K562 (cell line): ENCODE measurements around the gene ADD3. TPM values are rescaled to one million over a fixed set of nuclear protein-coding genes. Genes with fewer than 3 reads are reported as not detected.

Experiments
- ATAC-seq: fragments of 200-7000 bp; cut with Tn5 transposase; 3 replicates; pipeline ENCODE4 v1.9.1; 2020; ENCODE audit warnings: moderate library complexity
- BruUV-seq: library from RNA; stranded (reverse); fragments of 400-500 nt; replicated peaks from 2 replicates; lab custom pipeline; 2021; lab: Mats Ljungman, UMichigan
- CTCF ChIA-PET: fragments of 300-600 bp; formaldehyde crosslinking; extraction: SDS; loops from one replicate; lab custom pipeline; 2021; ENCODE audit warnings: low intra/inter-chr PET ratio; lab: Yijun Ruan, JAX
- POLR2A ChIA-PET: fragments of 300-600, 350-650 bp; sonication (Branson Sonifier 250); formaldehyde crosslinking; extraction: SDS; loops from one replicate; lab custom pipeline; 2021; ENCODE audit warnings: antibody characterized with exemption, inconsistent platforms; lab: Yijun Ruan, JAX
- DNase-seq, 4 experiments: peaks; one replicate each; pipeline versions ENCODE4 v3.0.0 to v3.0.0-alpha.2; 2011 to 2018; ENCODE audit warnings: low spot score in 3 of 4, mixed read lengths in 3 of 4; ENCODE audit errors: extremely low read depth in 1 of 4
- FAIRE-seq: peaks from 2 replicates; lab custom pipeline; 2011; peaks lifted over from hg19 to GRCh38; lab: Jason Lieb, UNC
- H2AFZ ChIP-seq: 2 replicates; pipeline ENCODE4 v1.6.0; 2011; ENCODE audit warnings: low read depth, low read length, control low read depth, inconsistent platforms
- H3K27ac ChIP-seq: fragments of 200-600 bp; 3 replicates; pipeline ENCODE4 v1.8.0; 2011; ENCODE audit warnings: low read depth, mild to moderate bottlenecking, control low read depth, inconsistent platforms, low read length, moderate library complexity, mixed read lengths; ENCODE audit errors: extremely low read depth
- H3K27me3 ChIP-seq, 2 experiments: fragments of 300-600 bp in 1 of 2; 2 replicates in 1 of 2; 3 replicates in 1 of 2; pipeline versions ENCODE4 v1.6.0 to v1.8.0; 2011; ENCODE audit warnings: inconsistent platforms in 2 of 2, low read length in 2 of 2, mild to moderate bottlenecking in 1 of 2, mixed read lengths in 1 of 2, moderate library complexity in 1 of 2; ENCODE audit not compliant: control insufficient read depth in 2 of 2, insufficient read depth in 2 of 2
- H3K36me3 ChIP-seq: fragments of 300-600 bp; 3 replicates; pipeline ENCODE4 v1.8.0; 2011; ENCODE audit warnings: mild to moderate bottlenecking, low read length, inconsistent platforms; ENCODE audit not compliant: control insufficient read depth, insufficient read depth
- H3K4me1 ChIP-seq, 2 experiments: fragments of 200-600 bp in 1 of 2; replicated peaks in 1 of 2; 2 replicates in 1 of 2; 3 replicates in 1 of 2; pipeline versions ENCODE4 v1.5.1 to v1.8.0; 2011; ENCODE audit warnings: inconsistent platforms in 2 of 2, low read length in 2 of 2, mild to moderate bottlenecking in 1 of 2, mixed read lengths in 1 of 2, moderate library complexity in 1 of 2; ENCODE audit not compliant: control insufficient read depth in 2 of 2, insufficient read depth in 2 of 2
- H3K4me2 ChIP-seq: 2 replicates; pipeline ENCODE4 v1.6.1; 2011; ENCODE audit warnings: low read length, control low read depth, inconsistent platforms, mixed read lengths; ENCODE audit not compliant: insufficient read depth
- H3K4me3 ChIP-seq: fragments of 200-600 bp; sonication (generic), shearing (Covaris generic); 2 replicates; pipeline ENCODE4 v1.5.1; 2016; ENCODE audit warnings: control low read depth, inconsistent platforms
- H3K79me2 ChIP-seq: fragments of 200-600 bp; 3 replicates; pipeline ENCODE4 v1.8.0; 2011; ENCODE audit warnings: low read length, inconsistent platforms; ENCODE audit not compliant: control insufficient read depth, insufficient read depth
- H3K9ac ChIP-seq, 2 experiments: 2 replicates each; pipeline versions ENCODE4 v1.6.0 to v1.6.1; 2011; ENCODE audit warnings: low read depth in 2 of 2, low read length in 2 of 2, control low read depth in 1 of 2, inconsistent platforms in 1 of 2, mild to moderate bottlenecking in 1 of 2, mixed read lengths in 1 of 2; ENCODE audit not compliant: insufficient read depth in 1 of 2
- H3K9me1 ChIP-seq: one replicate; pipeline ENCODE4 v1.6.0; 2011; ENCODE audit warnings: inconsistent platforms, mild to moderate bottlenecking, low read length, moderate library complexity; ENCODE audit not compliant: control insufficient read depth, insufficient read depth
- H3K9me3 ChIP-seq: replicated peaks from 2 replicates; pipeline ENCODE4 v1.5.1; 2011; ENCODE audit warnings: low read depth, low read length, inconsistent platforms; ENCODE audit not compliant: control insufficient read depth, insufficient read depth
- H4K20me1 ChIP-seq: replicated peaks from 2 replicates; pipeline ENCODE4 v1.6.1; 2011; ENCODE audit warnings: low read length, inconsistent platforms, mixed read lengths; ENCODE audit not compliant: control insufficient read depth, insufficient read depth
- CREBBP ChIP-seq: IDR thresholded peaks from one replicate; pipeline ENCODE4 v1.6.1; 2012; ENCODE audit warnings: low read depth, mild to moderate bottlenecking, control low read depth, inconsistent platforms, low read length
- MTA1 ChIP-seq: fragments of 450-650 bp; IDR thresholded peaks from 2 replicates; pipeline ENCODE4 v1.6.1; 2017; ENCODE audit warnings: borderline replicate concordance
- SRF ChIP-seq, 2 experiments: fragments of 250-450, 450-650 bp in 1 of 2; sonication (Bioruptor Pico) in 1 of 2; sonication (generic) in 1 of 2; formaldehyde crosslinking; IDR thresholded peaks; 2 replicates each; pipeline versions ENCODE4 v1.5.0 to v1.5.1; 2020 to 2022; ENCODE audit warnings: mild to moderate bottlenecking in 1 of 2, missing genetic modification reagents in 1 of 2
- ZC3H8 ChIP-seq: fragments of 450-650 bp; IDR thresholded peaks from 2 replicates; pipeline ENCODE4 v1.6.1; 2017
- ZNF175 ChIP-seq: fragments of 200-800 bp; sonication (Bioruptor generic); IDR thresholded peaks from 2 replicates; pipeline ENCODE4 v1.6.1; 2016; ENCODE audit warnings: low read depth, mild to moderate bottlenecking, missing genetic modification characterization, missing compliant biosample characterization
- WGBS: fragments of 100-300 bp; shearing (Covaris generic); methylation state at CpG from one replicate; pipeline ENCODE4 v1.1.6; 2016; ENCODE audit warnings: low coverage, mixed read lengths; ENCODE audit not compliant: insufficient coverage; ENCODE audit errors: missing lambda C conversion rate; 5-methylcytosine and 5-hydroxymethylcytosine counted together
- in situ Hi-C: fragments of 300-500 bp; cut with MboI; formaldehyde crosslinking; loops from 4 replicates; pipeline ENCODE4 v1.15.0; 2018; ENCODE audit warnings: inconsistent platforms, mixed read lengths
- intact Hi-C: fragments of 100-400 bp; cut with micrococcal nuclease; formaldehyde crosslinking; loops from 2 replicates; pipeline ENCODE4 v1.14.2; 2022
- polyA plus RNA-seq, 8 experiments: library from polyadenylated mRNA; depleted of rRNA in 4 of 8; stranded (reverse) in 5 of 8; unstranded in 3 of 8; fragments of >200 nt; fragmentation: Nextera tagmentation in 2 of 8; fragmentation: Illumina TruSeq in 1 of 8; extraction: Ambion mirVana in 2 of 8; extraction: Trizol in 1 of 8; gene quantifications; 2 replicates each; pipeline versions ENCODE4 v1.2.1 to v1.2.3, GENCODE V29; 2011 to 2014; ENCODE audit warnings: inconsistent platforms in 1 of 8, missing spikeins in 1 of 8
- total RNA-seq, 7 experiments: library from RNA; depleted of rRNA in 6 of 7; stranded (reverse); fragments of >200 nt in 6 of 7; fragmentation: Illumina TruSeq in 2 of 7; extraction: Trizol in 2 of 7; gene quantifications; 2 replicates each; pipeline versions ENCODE4 v1.2.1 to v1.2.3, GENCODE V29; 2011 to 2021; ENCODE audit warnings: low replicate concordance in 1 of 7
- TF ChIP-seq, protein P1 (sequence below): IDR thresholded peaks from 2 replicates; pipeline ENCODE4 v1.6.1; 2016; ENCODE audit warnings: missing genetic modification characterization, missing compliant biosample characterization

Gene ADD3
- total and polyA plus RNA-seq, 9 of the 15 experiments (the other 6 are each of a cell fraction or from before 2014, with no cell fraction given): 13.2 to 125 (median 31.7) TPM

DNA sequence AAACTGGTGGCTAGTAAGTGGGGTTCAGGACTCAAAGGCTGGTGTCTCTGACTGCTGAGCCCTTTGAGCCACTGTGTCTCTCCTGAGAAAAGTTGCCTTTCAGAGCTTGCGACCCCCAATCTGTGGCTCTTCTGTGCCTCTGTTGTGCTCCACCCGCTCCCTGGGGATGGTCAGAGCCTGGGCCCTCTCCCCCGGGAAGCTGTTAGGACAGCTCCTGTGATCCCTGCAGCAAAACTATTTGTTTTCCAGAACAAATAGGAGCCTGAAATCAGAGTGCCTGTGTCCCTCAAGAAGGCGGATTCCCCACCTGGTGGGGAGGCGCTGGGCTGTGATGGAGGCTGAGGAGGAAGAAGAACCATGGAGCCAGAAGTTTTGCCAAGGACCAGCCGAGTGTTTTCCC is 143.2 kb downstream of the ADD3 start:
- H3K9ac ChIP-seq: no peak overlapping the region
- H3K79me2 ChIP-seq: no peaks in the 10 kb centered on the region
- no peaks in the 10 kb centered on the region; a peak in 1 of 5 replicates for H3K27me3 ChIP-seq
- H3K4me2 ChIP-seq: no peak overlapping the region
- TF ChIP-seq SRF (CRISPR knock-in tag; IDR thresholded peaks at IDR 0.05): no peak
- TF ChIP-seq ZNF175 (CRISPR knock-in tag): no peak
- TF ChIP-seq, protein P1, sequence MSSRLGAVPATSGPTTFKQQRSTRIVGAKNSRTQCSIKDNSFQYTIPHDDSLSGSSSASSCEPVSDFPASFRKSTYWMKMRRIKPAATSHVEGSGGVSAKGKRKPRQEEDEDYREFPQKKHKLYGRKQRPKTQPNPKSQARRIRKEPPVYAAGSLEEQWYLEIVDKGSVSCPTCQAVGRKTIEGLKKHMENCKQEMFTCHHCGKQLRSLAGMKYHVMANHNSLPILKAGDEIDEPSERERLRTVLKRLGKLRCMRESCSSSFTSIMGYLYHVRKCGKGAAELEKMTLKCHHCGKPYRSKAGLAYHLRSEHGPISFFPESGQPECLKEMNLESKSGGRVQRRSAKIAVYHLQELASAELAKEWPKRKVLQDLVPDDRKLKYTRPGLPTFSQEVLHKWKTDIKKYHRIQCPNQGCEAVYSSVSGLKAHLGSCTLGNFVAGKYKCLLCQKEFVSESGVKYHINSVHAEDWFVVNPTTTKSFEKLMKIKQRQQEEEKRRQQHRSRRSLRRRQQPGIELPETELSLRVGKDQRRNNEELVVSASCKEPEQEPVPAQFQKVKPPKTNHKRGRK: no peak
- no peak for TF ChIP-seq MTA1
- no peak for TF ChIP-seq ZC3H8
- no peak for TF ChIP-seq CREBBP
- intact Hi-C loops: no loop called here
- BruUV-seq: no TSS peak
- no peak overlapping the region for H3K27ac ChIP-seq
- H2AFZ ChIP-seq: 0 out of 2 replicates have a peak overlapping the region, but pooled peaks have one; percentile 8
- CTCF ChIA-PET: interaction anchor here (0.7 kb wide), 1 partner anchor 17 kb away, joined by 3 read pairs; no protein-coding TSS in a partner anchor
- peaks cover 12 to 26% of the 10 kb centered on the region in 2 experiments; a peak in 4 of 5 replicates for H3K4me1 ChIP-seq
- ATAC-seq (no peak), FAIRE-seq (no peak), DNase-seq (no peak)
- no peaks in the 10 kb centered on the region for H3K9me3 ChIP-seq
- H3K36me3 ChIP-seq: no peaks in the 10 kb centered on the region
- H3K4me3 ChIP-seq: no peak overlapping the region
- H4K20me1 ChIP-seq: no peaks in the 10 kb centered on the region
- in situ Hi-C loops: no loop called here
- POLR2A ChIA-PET: no interaction called here
- WGBS: 56% methylated on average over 3 of the region's 6 CpGs
- no peaks in the 10 kb centered on the region for H3K9me1 ChIP-seq
